H9 (cell line): Measurements from ENCODE around the gene ACSF3. TPM values are rescaled to one million over a fixed set of nuclear protein-coding genes. Genes with fewer than 3 reads are reported as not detected.

ENCODE experiments used
- DNase-seq: peaks from one replicate; pipeline ENCODE4 v3.0.0-alpha.2; 2017
- H2AFZ ChIP-seq: one replicate; pipeline ENCODE4 v1.6.1; 2013; ENCODE audit warnings: mild to moderate bottlenecking, low read length, control low read depth, moderate library complexity
- H2AK5ac ChIP-seq: 2 replicates; pipeline ENCODE4 v1.6.1; 2013; ENCODE audit warnings: low read length, control low read depth, mixed read lengths; ENCODE audit not compliant: insufficient read length
- H2BK120ac ChIP-seq: one replicate; pipeline ENCODE4 v1.6.1; 2013; ENCODE audit warnings: low read depth, mild to moderate bottlenecking, low read length, control low read depth, inconsistent platforms; ENCODE audit not compliant: poor library complexity, severe bottlenecking
- H2BK12ac ChIP-seq: 2 replicates; pipeline ENCODE4 v1.6.1; 2013; ENCODE audit warnings: low read length, control low read depth, mixed read lengths, low read depth; ENCODE audit not compliant: insufficient read length
- H2BK15ac ChIP-seq: 2 replicates; pipeline ENCODE4 v1.6.1; 2013; ENCODE audit warnings: low read depth, low read length, control low read depth
- H2BK20ac ChIP-seq: one replicate; pipeline ENCODE4 v1.6.1; 2013; ENCODE audit warnings: low read depth, mild to moderate bottlenecking, low read length, control low read depth, inconsistent platforms; ENCODE audit not compliant: poor library complexity, severe bottlenecking
- H2BK5ac ChIP-seq: 2 replicates; pipeline ENCODE4 v1.6.1; 2013; ENCODE audit warnings: low read length, control low read depth, mixed read lengths; ENCODE audit not compliant: insufficient read length
- H3K14ac ChIP-seq: 2 replicates; pipeline ENCODE4 v1.6.1; 2013; ENCODE audit warnings: low read length, control low read depth; ENCODE audit not compliant: insufficient read depth
- H3K18ac ChIP-seq: 2 replicates; pipeline ENCODE4 v1.6.1; 2013; ENCODE audit warnings: low read depth, mild to moderate bottlenecking, mixed read lengths, low read length, control low read depth; ENCODE audit not compliant: insufficient read length
- H3K23ac ChIP-seq: 2 replicates; pipeline ENCODE4 v1.6.1; 2013; ENCODE audit warnings: low read length, control low read depth, mixed read lengths, low read depth; ENCODE audit not compliant: insufficient read length
- H3K23me2 ChIP-seq: 2 replicates; pipeline ENCODE4 v1.6.1; 2013; ENCODE audit warnings: low read depth, mild to moderate bottlenecking, mixed read lengths, low read length, control low read depth; ENCODE audit not compliant: insufficient read length, poor library complexity, severe bottlenecking
- H3K27ac ChIP-seq: 2 replicates; pipeline ENCODE4 v1.5.1; 2013; ENCODE audit warnings: low read length, control low read depth, mixed read lengths, low read depth; ENCODE audit not compliant: insufficient read length
- H3K27me3 ChIP-seq: 2 replicates; pipeline ENCODE4 v1.6.1; 2013; ENCODE audit warnings: low read length, control low read depth, inconsistent platforms; ENCODE audit not compliant: insufficient read depth
- H3K4ac ChIP-seq: 2 replicates; pipeline ENCODE4 v1.6.1; 2013; ENCODE audit warnings: low read depth, mild to moderate bottlenecking, control low read depth, inconsistent platforms, low read length, moderate library complexity
- H3K4me1 ChIP-seq: 2 replicates; pipeline ENCODE4 v1.6.1; 2013; ENCODE audit warnings: low read length, control low read depth, inconsistent platforms; ENCODE audit not compliant: insufficient read depth
- H3K4me2 ChIP-seq: 2 replicates; pipeline ENCODE4 v1.6.1; 2013; ENCODE audit warnings: low read length, control low read depth, mixed read lengths; ENCODE audit not compliant: insufficient read length, insufficient read depth
- H3K56ac ChIP-seq: 2 replicates; pipeline ENCODE4 v1.6.1; 2013; ENCODE audit warnings: low read depth, mild to moderate bottlenecking, mixed read lengths, low read length, control low read depth; ENCODE audit not compliant: insufficient read length
- H3K79me1 ChIP-seq: 2 replicates; pipeline ENCODE4 v1.6.1; 2013; ENCODE audit warnings: low read depth, mild to moderate bottlenecking, moderate library complexity, low read length, control low read depth, inconsistent platforms; ENCODE audit not compliant: insufficient read depth, poor library complexity, severe bottlenecking
- H3K79me2 ChIP-seq: 2 replicates; pipeline ENCODE4 v1.6.1; 2013; ENCODE audit warnings: low read length, control low read depth, inconsistent platforms; ENCODE audit not compliant: insufficient read depth
- H3K9ac ChIP-seq: 2 replicates; pipeline ENCODE4 v1.6.1; 2013; ENCODE audit warnings: low read length, control low read depth, mixed read lengths; ENCODE audit not compliant: insufficient read length; ENCODE audit errors: extremely low read depth
- H3K9me3 ChIP-seq: one replicate; pipeline ENCODE4 v1.6.1; 2013; ENCODE audit warnings: low read depth, low read length, inconsistent platforms; ENCODE audit not compliant: control insufficient read depth
- H3T11ph ChIP-seq: one replicate; pipeline ENCODE4 v1.6.1; 2013; ENCODE audit warnings: mild to moderate bottlenecking, low read length, control low read depth, inconsistent platforms
- H4K20me1 ChIP-seq: one replicate; pipeline ENCODE4 v1.6.1; 2013; ENCODE audit not compliant: control insufficient read depth, insufficient read length, insufficient read depth
- H4K5ac ChIP-seq: 2 replicates; pipeline ENCODE4 v1.6.1; 2013; ENCODE audit warnings: low read depth, mild to moderate bottlenecking, mixed read lengths, low read length, control low read depth; ENCODE audit not compliant: insufficient read length
- H4K8ac ChIP-seq: replicated peaks from 2 replicates; pipeline ENCODE4 v1.6.1; 2013; ENCODE audit warnings: low read length, control low read depth, mixed read lengths, low read depth; ENCODE audit not compliant: insufficient read length
- H4K91ac ChIP-seq: 2 replicates; pipeline ENCODE4 v1.6.1; 2013; ENCODE audit warnings: low read depth, mild to moderate bottlenecking, moderate library complexity, mixed read lengths, low read length, control low read depth; ENCODE audit not compliant: insufficient read length
- H3K27ac Mint-ChIP-seq, 3 experiments: 2 replicates in 2 of 3; 3 replicates in 1 of 3; pipeline ENCODE4 v1.8.0; 2020 to 2021; ENCODE audit warnings: mixed read lengths in 3 of 3, mild to moderate bottlenecking in 1 of 3, moderate library complexity in 1 of 3
- H3K27me3 Mint-ChIP-seq: 2 replicates; pipeline ENCODE4 v1.8.0; 2021; ENCODE audit warnings: low read depth, mild to moderate bottlenecking, moderate library complexity, mixed read lengths
- H3K36me3 Mint-ChIP-seq, 3 experiments: 2 replicates in 2 of 3; 3 replicates in 1 of 3; pipeline ENCODE4 v1.8.0; 2020 to 2021; ENCODE audit warnings: low read depth in 3 of 3, mixed read lengths in 3 of 3; ENCODE audit not compliant: insufficient read depth in 1 of 3
- H3K4me1 Mint-ChIP-seq, 2 experiments: 2 replicates each; pipeline ENCODE4 v1.8.0; 2020; ENCODE audit warnings: mixed read lengths in 2 of 2
- H3K4me3 Mint-ChIP-seq, 2 experiments: 2 replicates in 1 of 2; 3 replicates in 1 of 2; pipeline ENCODE4 v1.8.0; 2020 to 2021; ENCODE audit warnings: mild to moderate bottlenecking in 2 of 2, mixed read lengths in 2 of 2, moderate library complexity in 1 of 2
- H3K9me3 Mint-ChIP-seq, 2 experiments: 2 replicates in 1 of 2; 3 replicates in 1 of 2; pipeline ENCODE4 v1.8.0; 2020; ENCODE audit warnings: mild to moderate bottlenecking in 2 of 2, mixed read lengths in 2 of 2, moderate library complexity in 1 of 2
- WGBS: extraction: QIAGEN DNeasy Blood & Tissue Kit; methylation state at CpG from one replicate; pipeline ENCODE4 v1.1.7; 2013; ENCODE audit warnings: missing lambda C conversion rate, low lambda C conversion rate, mixed read lengths; ENCODE audit not compliant: insufficient read length; ENCODE audit errors: extremely low coverage; 5-methylcytosine and 5-hydroxymethylcytosine counted together
- total RNA-seq: library from RNA; stranded (reverse); gene quantifications from 2 replicates; pipeline ENCODE4 v1.2.1, GENCODE V29; 2021
- TF ChIP-seq, protein P1 (sequence below): fragments of 200-600 bp; sonication (generic); conservative IDR thresholded peaks from 3 replicates; pipeline ENCODE4 v1.8.0; 2021; ENCODE audit warnings: antibody characterized with exemption, mild to moderate bottlenecking

ACSF3 gene
- total RNA-seq, 1 experiment from 2014 or later = 31.3 TPM

GRCh38 chr16:89060207-89060794 is 33.4 kb upstream of the ACSF3 start:
- TF ChIP-seq, protein P1, sequence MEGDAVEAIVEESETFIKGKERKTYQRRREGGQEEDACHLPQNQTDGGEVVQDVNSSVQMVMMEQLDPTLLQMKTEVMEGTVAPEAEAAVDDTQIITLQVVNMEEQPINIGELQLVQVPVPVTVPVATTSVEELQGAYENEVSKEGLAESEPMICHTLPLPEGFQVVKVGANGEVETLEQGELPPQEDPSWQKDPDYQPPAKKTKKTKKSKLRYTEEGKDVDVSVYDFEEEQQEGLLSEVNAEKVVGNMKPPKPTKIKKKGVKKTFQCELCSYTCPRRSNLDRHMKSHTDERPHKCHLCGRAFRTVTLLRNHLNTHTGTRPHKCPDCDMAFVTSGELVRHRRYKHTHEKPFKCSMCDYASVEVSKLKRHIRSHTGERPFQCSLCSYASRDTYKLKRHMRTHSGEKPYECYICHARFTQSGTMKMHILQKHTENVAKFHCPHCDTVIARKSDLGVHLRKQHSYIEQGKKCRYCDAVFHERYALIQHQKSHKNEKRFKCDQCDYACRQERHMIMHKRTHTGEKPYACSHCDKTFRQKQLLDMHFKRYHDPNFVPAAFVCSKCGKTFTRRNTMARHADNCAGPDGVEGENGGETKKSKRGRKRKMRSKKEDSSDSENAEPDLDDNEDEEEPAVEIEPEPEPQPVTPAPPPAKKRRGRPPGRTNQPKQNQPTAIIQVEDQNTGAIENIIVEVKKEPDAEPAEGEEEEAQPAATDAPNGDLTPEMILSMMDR = no peak
- H3K4me1 ChIP-seq = no peaks in the 10 kb centered on the region
- H2BK15ac ChIP-seq = no peak overlapping the region
- peaks cover 2% of the 10 kb centered on the region in 2 experiments; a peak in 2 of 5 replicates for H3K9me3 Mint-ChIP-seq
- 0 out of 4 replicates have a peak, but pooled peaks cover 0 to 2% of the 10 kb centered on the region in 2 experiments for H3K4me1 Mint-ChIP-seq
- WGBS = no CpG with 5 or more reads among the region's 12 CpGs
- H3K79me2 ChIP-seq = no peaks in the 10 kb centered on the region
- H2BK5ac ChIP-seq = no peak overlapping the region
- no peaks in the 10 kb centered on the region for H3K23me2 ChIP-seq
- no peak overlapping the region for H3K14ac ChIP-seq
- H2AK5ac ChIP-seq = no peak overlapping the region
- H3K18ac ChIP-seq = no peak overlapping the region
- no peak overlapping the region; a peak in 1 of 5 replicates for H3K4me3 Mint-ChIP-seq
- no peaks in the 10 kb centered on the region for H3K79me1 ChIP-seq
- H4K20me1 ChIP-seq = no peaks in the 10 kb centered on the region
- no peaks in the 10 kb centered on the region for H3K9me3 ChIP-seq
- no peak overlapping the region for H2BK20ac ChIP-seq
- no peak overlapping the region for H3K27ac ChIP-seq
- no peaks in the 10 kb centered on the region for H3K36me3 Mint-ChIP-seq
- H3K9ac ChIP-seq = no peak overlapping the region
- H3K27ac Mint-ChIP-seq = no peak overlapping the region
- H3K4ac ChIP-seq = no peak overlapping the region
- no peak overlapping the region for H3K56ac ChIP-seq
- no peak overlapping the region for H2BK12ac ChIP-seq
- no peak overlapping the region for H3T11ph ChIP-seq
- no peak overlapping the region for H2BK120ac ChIP-seq
- no peak overlapping the region for H4K5ac ChIP-seq
- no peaks in the 10 kb centered on the region for H3K27me3 ChIP-seq
- H2AFZ ChIP-seq = no peak overlapping the region
- no peak overlapping the region for H3K23ac ChIP-seq
- DNase-seq = no peak
- H3K4me2 ChIP-seq = no peak overlapping the region
- H4K8ac ChIP-seq = no peak overlapping the region
- no peak overlapping the region for H4K91ac ChIP-seq
- H3K27me3 Mint-ChIP-seq = peaks cover 3% of the 10 kb centered on the region; the same call in 1 of the 2 replicates
